ENCODE measurements around the gene NCKAP1.
"Not testable (repeated sequence)": the region's sequence is repeated elsewhere in the genome, so short reads cannot be mapped to it uniquely, and the experiment has no call there.

Gene NCKAP1

GRCh38 chr2:182904844-182905243, 133.4 kb downstream of the NCKAP1 start:
- DNase-seq, result no peak

- no peak for DNase-seq
Observed at GRCh38 chr2:182903566-182903965, 134.7 kb downstream of the NCKAP1 start.

GRCh38 chr2:182901748-182902147, 136.5 kb downstream of the NCKAP1 start:
- no peak for DNase-seq

- no peak for DNase-seq
Observed at GRCh38 chr2:182898718-182899117, 139.5 kb downstream of the NCKAP1 start.

GRCh38 chr2:182897137-182897536, 141.1 kb downstream of the NCKAP1 start:
- no peak for DNase-seq

- DNase-seq, result no peak
Observed at GRCh38 chr2:182895798-182896197, 142.5 kb downstream of the NCKAP1 start.

GRCh38 chr2:182895169-182895568, 143.1 kb downstream of the NCKAP1 start:
- DNase-seq, result no peak

GRCh38 chr2:182894174-182894573, 144.1 kb downstream of the NCKAP1 start:
- no peak for DNase-seq

- DNase-seq, result no peak
Observed at GRCh38 chr2:182893666-182894065, 144.6 kb downstream of the NCKAP1 start.

GRCh38 chr2:182893035-182893434, 145.2 kb downstream of the NCKAP1 start:
- DNase-seq, result not testable (repeated sequence)

- DNase-seq, result no peak
Observed at GRCh38 chr2:182891611-182892010, 146.6 kb downstream of the NCKAP1 start.

GRCh38 chr2:182890773-182891378, 147.4 kb downstream of the NCKAP1 start:
- no peak for DNase-seq

GRCh38 chr2:182890305-182890704, 148.0 kb downstream of the NCKAP1 start:
- no peak for DNase-seq

GRCh38 chr2:182887753-182888415, 150.4 kb downstream of the NCKAP1 start:
- DNase-seq, result no peak

- DNase-seq, result no peak
Observed at GRCh38 chr2:182887093-182887492, 151.2 kb downstream of the NCKAP1 start.

GRCh38 chr2:182885771-182886170, 152.5 kb downstream of the NCKAP1 start:
- DNase-seq, result no peak

GRCh38 chr2:182883451-182883850, 154.8 kb downstream of the NCKAP1 start:
- DNase-seq, result no peak

GRCh38 chr2:182880100-182880499, 158.2 kb downstream of the NCKAP1 start:
- not testable (repeated sequence) for DNase-seq

- not testable (repeated sequence) for DNase-seq
Observed at GRCh38 chr2:182876653-182877052, 161.6 kb downstream of the NCKAP1 start.

- DNase-seq, result no peak
Observed at GRCh38 chr2:182870227-182870626, 168.0 kb downstream of the NCKAP1 start.

- DNase-seq, result no peak
Observed at GRCh38 chr2:182868054-182868796, 170.0 kb downstream of the NCKAP1 start.

- DNase-seq, result peak; percentile 19
Observed at GRCh38 chr2:182867426-182868053, 170.7 kb downstream of the NCKAP1 start.

Measured in DMS79 treated with DMSO at 0.1 percent for 48 hours (cell line).